Activated naive CD4-positive, alpha-beta T cell treated with anti-CD3 and anti-CD28 coated beads, Interleukin-2, amount 50 U/mL, for 72 hours (primary cell): ENCODE results near the gene RMND5A. TPM values are rescaled to one million over a fixed set of nuclear protein-coding genes. Genes with fewer than 3 reads are reported as not detected.
A peak's percentile ranks its signal among the peaks of the same experiment; 100 is the strongest.
"Not testable (repeated sequence)": the region's sequence is repeated elsewhere in the genome, so short reads cannot be mapped to it uniquely, and the experiment has no call there.

ENCODE experiments used
- ATAC-seq, 2 donors: fragments of 150-1000 bp; cut with Tn5 transposase; 2 replicates each; pipeline ENCODE4 v1.10.0; 2021; ENCODE audit warnings: mild to moderate bottlenecking in 2 of 2, moderate library complexity in 2 of 2
- DNase-seq, 2 donors: peaks; one replicate each; pipeline ENCODE4 v3.0.0; 2021 to 2022; ENCODE audit warnings: low spot score in 2 of 2
- H3K27ac Mint-ChIP-seq, 2 donors: one replicate each; pipeline ENCODE4 v1.8.0; 2022; ENCODE audit warnings: mild to moderate bottlenecking in 2 of 2, mixed read lengths in 2 of 2
- H3K36me3 Mint-ChIP-seq, 2 donors: one replicate each; pipeline ENCODE4 v1.8.0; 2022; ENCODE audit warnings: mixed read lengths in 2 of 2
- H3K9me3 Mint-ChIP-seq, 2 donors: one replicate each; pipeline ENCODE4 v1.8.0; 2022; ENCODE audit warnings: mixed read lengths in 2 of 2
- total RNA-seq, 2 donors: library from RNA; stranded (reverse); gene quantifications; one replicate each; pipeline ENCODE4 v1.2.3, GENCODE V29; 2022

Gene RMND5A
- total RNA-seq, 2 donors from 2014 or later: 30.1 to 33.9 TPM

- ATAC-seq: no peak
- no peak for DNase-seq
- Mint-ChIP-seq H3K27ac (no peak overlapping the region), H3K36me3 (peaks cover 4 to 5% of the 10 kb centered on the region in 2 donors), H3K9me3 (peaks cover 4 to 5% of the 10 kb centered on the region in 2 donors)
These were observed 16.3 kb upstream of the RMND5A start for GRCh38 chr2:86703704-86704361.

GRCh38 chr2:86704459-86704971 lies 15.6 kb upstream of the RMND5A start:
- Mint-ChIP-seq H3K27ac (no peak overlapping the region), H3K36me3 (peaks cover 5% of the 10 kb centered on the region in 2 donors), H3K9me3 (peaks cover 4 to 5% of the 10 kb centered on the region in 2 donors)
- ATAC-seq (peak in 1 of 2 donors; percentile 36), DNase-seq (no peak)

GRCh38 chr2:86706220-86706619 lies 13.9 kb upstream of the RMND5A start:
- H3K36me3 Mint-ChIP-seq: peaks cover 5 to 9% of the 10 kb centered on the region in 2 donors
- no peak for ATAC-seq
- no peak for DNase-seq
- peaks cover 4 to 9% of the 10 kb centered on the region in 2 donors for H3K9me3 Mint-ChIP-seq
- no peak overlapping the region for H3K27ac Mint-ChIP-seq

GRCh38 chr2:86706935-86707334 lies 13.2 kb upstream of the RMND5A start:
- Mint-ChIP-seq H3K27ac (no peak overlapping the region), H3K9me3 (peaks cover 4 to 9% of the 10 kb centered on the region in 2 donors), H3K36me3 (peaks cover 5 to 10% of the 10 kb centered on the region in 2 donors)
- DNase-seq: no peak
- no peak for ATAC-seq

GRCh38 chr2:86708126-86708525 lies 12.0 kb upstream of the RMND5A start:
- not testable (repeated sequence) for ATAC-seq, DNase-seq, H3K9me3 Mint-ChIP-seq, H3K27ac Mint-ChIP-seq, H3K36me3 Mint-ChIP-seq

- not testable (repeated sequence) for H3K9me3 Mint-ChIP-seq, DNase-seq, H3K27ac Mint-ChIP-seq, ATAC-seq, H3K36me3 Mint-ChIP-seq
These were observed 5.4 kb upstream of the RMND5A start for GRCh38 chr2:86714579-86715173.

- ATAC-seq: peak in 1 of 2 donors; percentile 26
- not testable (repeated sequence) for H3K9me3 Mint-ChIP-seq, DNase-seq, H3K36me3 Mint-ChIP-seq
- peak overlapping the region; percentile 39 to 85 for H3K27ac Mint-ChIP-seq
These were observed 841 bp upstream of the RMND5A start for GRCh38 chr2:86719263-86719636.

- not testable (repeated sequence) for H3K9me3 Mint-ChIP-seq, H3K36me3 Mint-ChIP-seq
- peak; percentile 11 to 18 for ATAC-seq
- DNase-seq: peak; percentile 32 to 73
- H3K27ac Mint-ChIP-seq: peak overlapping the region; percentile 60 to 66
These were observed 639 bp downstream of the RMND5A start for GRCh38 chr2:86720540-86721320.

- H3K9me3 Mint-ChIP-seq, H3K36me3 Mint-ChIP-seq, DNase-seq, H3K27ac Mint-ChIP-seq: not testable (repeated sequence)
- ATAC-seq: peak in 1 of 2 donors; percentile 57
These were observed 5.6 kb downstream of the RMND5A start for GRCh38 chr2:86725706-86726105.

- DNase-seq, H3K27ac Mint-ChIP-seq, H3K9me3 Mint-ChIP-seq, H3K36me3 Mint-ChIP-seq, ATAC-seq: not testable (repeated sequence)
These were observed 12.0 kb downstream of the RMND5A start for GRCh38 chr2:86732040-86732525.

GRCh38 chr2:86732837-86733236 lies 12.7 kb downstream of the RMND5A start:
- ATAC-seq, H3K9me3 Mint-ChIP-seq, H3K36me3 Mint-ChIP-seq, H3K27ac Mint-ChIP-seq, DNase-seq: not testable (repeated sequence)

- DNase-seq, H3K36me3 Mint-ChIP-seq, H3K9me3 Mint-ChIP-seq, H3K27ac Mint-ChIP-seq, ATAC-seq: not testable (repeated sequence)
These were observed 13.4 kb downstream of the RMND5A start for GRCh38 chr2:86733528-86733927.

GRCh38 chr2:86734896-86735295 lies 14.8 kb downstream of the RMND5A start:
- H3K36me3 Mint-ChIP-seq, H3K27ac Mint-ChIP-seq, H3K9me3 Mint-ChIP-seq, DNase-seq: not testable (repeated sequence)
- peak in 1 of 2 donors; percentile 18 for ATAC-seq

- H3K27ac Mint-ChIP-seq, ATAC-seq, DNase-seq, H3K36me3 Mint-ChIP-seq, H3K9me3 Mint-ChIP-seq: not testable (repeated sequence)
These were observed 19.4 kb downstream of the RMND5A start for GRCh38 chr2:86739485-86739884.

- ATAC-seq, H3K9me3 Mint-ChIP-seq, H3K36me3 Mint-ChIP-seq, DNase-seq, H3K27ac Mint-ChIP-seq: not testable (repeated sequence)
These were observed 19.8 kb downstream of the RMND5A start for GRCh38 chr2:86739889-86740288.

GRCh38 chr2:86741889-86742498 lies 21.9 kb downstream of the RMND5A start:
- not testable (repeated sequence) for DNase-seq, H3K36me3 Mint-ChIP-seq, H3K9me3 Mint-ChIP-seq
- peak overlapping the region in 1 of 2 donors; percentile 57 for H3K27ac Mint-ChIP-seq
- peak; percentile 59 to 85 for ATAC-seq
